Measurements from ENCODE around the gene DDX47. TPM values are rescaled to one million over a fixed set of nuclear protein-coding genes. Genes with fewer than 3 reads are reported as not detected.
"Not testable (repeated sequence)": the region's sequence is repeated elsewhere in the genome, so short reads cannot be mapped to it uniquely, and the experiment has no call there.

DDX47 gene
- total RNA-seq, 2 experiments from 2014 or later: 45.1 to 59.1 TPM

DNA sequence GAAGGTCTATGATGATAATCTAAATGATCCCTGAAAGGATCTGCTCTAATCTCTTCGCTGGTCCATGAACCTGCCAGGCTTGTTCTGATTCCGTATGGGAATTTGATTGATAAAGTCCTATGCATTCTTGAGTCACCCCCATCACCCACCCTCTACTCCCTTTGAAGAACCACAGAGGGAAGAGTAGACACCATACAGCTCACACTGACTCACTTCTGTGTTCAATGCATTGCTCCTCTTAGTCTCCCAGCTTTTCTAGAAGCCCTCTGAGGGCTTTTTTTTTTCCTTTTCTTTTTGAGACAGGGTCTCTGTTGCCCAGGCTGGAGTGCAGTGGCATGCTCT lies 59.8 kb downstream of the DDX47 start:
- Histone ChIP-seq H2AFZ (ENCODE audit: low read length) (no peak overlapping the region), H4K20me1 (ENCODE audit: insufficient read depth, low read length) (no peaks in the 10 kb centered on the region), H3K79me2 (ENCODE audit: insufficient read depth, low read depth, low read length) (no peaks in the 10 kb centered on the region), H3K4me1 (ENCODE audit: insufficient read depth, low read length, poor library complexity, severe bottlenecking) (peaks cover 2% of the 10 kb centered on the region), H3K9me2 (ENCODE audit: insufficient read depth, low read length) (no peaks in the 10 kb centered on the region), H3K9me3 (ENCODE audit: low read length) (no peaks in the 10 kb centered on the region), H3K27ac (ENCODE audit: low read depth, low read length, poor library complexity, severe bottlenecking) (no peak overlapping the region), H3K4me3 (ENCODE audit: low read depth, low read length, poor library complexity, severe bottlenecking) (no peak overlapping the region), H3K4me2 (ENCODE audit: low read length) (no peak overlapping the region), H3K36me3 (ENCODE audit: insufficient read depth, low read length) (no peaks in the 10 kb centered on the region)
- ChIA-PET CTCF (ENCODE audit: unreplicated experiment) (no interaction called here), POLR2A (interaction anchor here (0.5 kb wide), 1 partner anchor 23 kb away, joined by 6 read pairs; no protein-coding TSS in a partner anchor)
- DNase-seq (ENCODE audit: low spot score): no peak
- TF ChIP-seq EZH2phosphoT487 (IDR thresholded peaks at IDR 0.05; ENCODE audit: borderline replicate concordance, low read depth, low read length): no peak
- TF ChIP-seq, protein P1, sequence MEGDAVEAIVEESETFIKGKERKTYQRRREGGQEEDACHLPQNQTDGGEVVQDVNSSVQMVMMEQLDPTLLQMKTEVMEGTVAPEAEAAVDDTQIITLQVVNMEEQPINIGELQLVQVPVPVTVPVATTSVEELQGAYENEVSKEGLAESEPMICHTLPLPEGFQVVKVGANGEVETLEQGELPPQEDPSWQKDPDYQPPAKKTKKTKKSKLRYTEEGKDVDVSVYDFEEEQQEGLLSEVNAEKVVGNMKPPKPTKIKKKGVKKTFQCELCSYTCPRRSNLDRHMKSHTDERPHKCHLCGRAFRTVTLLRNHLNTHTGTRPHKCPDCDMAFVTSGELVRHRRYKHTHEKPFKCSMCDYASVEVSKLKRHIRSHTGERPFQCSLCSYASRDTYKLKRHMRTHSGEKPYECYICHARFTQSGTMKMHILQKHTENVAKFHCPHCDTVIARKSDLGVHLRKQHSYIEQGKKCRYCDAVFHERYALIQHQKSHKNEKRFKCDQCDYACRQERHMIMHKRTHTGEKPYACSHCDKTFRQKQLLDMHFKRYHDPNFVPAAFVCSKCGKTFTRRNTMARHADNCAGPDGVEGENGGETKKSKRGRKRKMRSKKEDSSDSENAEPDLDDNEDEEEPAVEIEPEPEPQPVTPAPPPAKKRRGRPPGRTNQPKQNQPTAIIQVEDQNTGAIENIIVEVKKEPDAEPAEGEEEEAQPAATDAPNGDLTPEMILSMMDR (conservative IDR thresholded peaks at IDR 0.05; ENCODE audit: low read length): no peak
- intact Hi-C loops (cut with micrococcal nuclease; ENCODE audit: unreplicated experiment): no loop called here
- no TSS peak for BruUV-seq (replicated peaks)

DNA sequence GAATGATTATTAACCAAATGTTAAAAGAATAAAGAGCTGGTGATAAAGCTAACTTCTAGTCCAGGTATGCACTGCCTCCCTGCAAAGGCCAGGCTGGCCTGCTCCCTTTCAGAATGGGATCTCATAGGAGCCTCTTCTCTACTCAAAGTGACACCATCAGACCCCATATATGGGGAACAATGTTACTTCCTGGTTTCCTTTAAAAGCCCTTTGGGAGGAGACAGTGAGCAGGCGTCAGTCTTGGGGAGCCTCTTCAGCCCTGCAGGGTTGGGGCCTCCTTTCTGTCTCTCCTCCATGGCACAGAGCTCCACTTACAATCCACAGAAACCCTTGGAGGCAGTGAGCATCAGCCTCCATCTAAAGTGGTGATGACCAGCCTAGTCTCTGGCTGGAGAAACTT lies 60.9 kb downstream of the DDX47 start:
- H3K27ac ChIP-seq (ENCODE audit: low read depth, low read length, poor library complexity, severe bottlenecking): no peak overlapping the region
- DNase-seq (ENCODE audit: low spot score): no peak
- no peaks in the 10 kb centered on the region for H3K36me3 ChIP-seq (ENCODE audit: insufficient read depth, low read length)
- H3K9me3 ChIP-seq (ENCODE audit: low read length): no peaks in the 10 kb centered on the region
- POLR2A ChIA-PET: no interaction called here
- H3K4me3 ChIP-seq (ENCODE audit: low read depth, low read length, poor library complexity, severe bottlenecking): no peak overlapping the region
- H4K20me1 ChIP-seq (ENCODE audit: insufficient read depth, low read length): no peaks in the 10 kb centered on the region
- no peaks in the 10 kb centered on the region for H3K9me2 ChIP-seq (ENCODE audit: insufficient read depth, low read length)
- H3K79me2 ChIP-seq (ENCODE audit: insufficient read depth, low read depth, low read length): no peaks in the 10 kb centered on the region
- CTCF ChIA-PET (ENCODE audit: unreplicated experiment): no interaction called here
- no peak overlapping the region for H3K4me2 ChIP-seq (ENCODE audit: low read length)
- H3K4me1 ChIP-seq (ENCODE audit: insufficient read depth, low read length, poor library complexity, severe bottlenecking): peaks cover 2% of the 10 kb centered on the region
- no peak overlapping the region for H2AFZ ChIP-seq (ENCODE audit: low read length)
- no TSS peak for BruUV-seq (replicated peaks)
- intact Hi-C loops (cut with micrococcal nuclease; ENCODE audit: unreplicated experiment): no loop called here
- TF ChIP-seq, protein P1 (conservative IDR thresholded peaks at IDR 0.05; ENCODE audit: low read length): 0 out of 2 replicates have a peak, but pooled peaks have one; percentile 15
- no peak for TF ChIP-seq EZH2phosphoT487 (IDR thresholded peaks at IDR 0.05; ENCODE audit: borderline replicate concordance, low read depth, low read length)

DNA sequence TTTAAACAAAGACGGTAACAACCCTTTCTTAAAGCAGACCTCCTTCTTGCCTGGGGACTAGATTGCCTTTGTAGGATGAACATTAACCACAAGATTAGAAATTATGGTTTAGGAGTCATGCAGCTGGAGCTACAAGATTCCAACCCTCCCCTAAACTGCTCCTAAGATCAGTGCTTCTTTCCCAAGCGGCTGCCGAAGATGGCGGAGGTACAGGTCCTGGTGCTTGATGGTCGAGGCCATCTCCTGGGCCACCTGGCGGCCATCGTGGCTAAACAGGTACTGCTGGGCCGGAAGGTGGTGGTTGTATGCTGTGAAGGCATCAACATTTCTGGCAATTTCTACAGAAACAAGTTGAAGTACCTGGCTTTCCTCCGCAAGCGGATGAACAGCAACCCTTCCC lies 62.2 kb downstream of the DDX47 start:
- H3K27ac ChIP-seq (ENCODE audit: low read depth, low read length, poor library complexity, severe bottlenecking); H3K4me1 ChIP-seq (ENCODE audit: insufficient read depth, low read length, poor library complexity, severe bottlenecking); POLR2A ChIA-PET; H3K4me3 ChIP-seq (ENCODE audit: low read depth, low read length, poor library complexity, severe bottlenecking); CTCF ChIA-PET (ENCODE audit: unreplicated experiment); H3K36me3 ChIP-seq (ENCODE audit: insufficient read depth, low read length); BruUV-seq (replicated peaks); H2AFZ ChIP-seq (ENCODE audit: low read length); H3K9me2 ChIP-seq (ENCODE audit: insufficient read depth, low read length); H4K20me1 ChIP-seq (ENCODE audit: insufficient read depth, low read length); H3K79me2 ChIP-seq (ENCODE audit: insufficient read depth, low read depth, low read length); DNase-seq (ENCODE audit: low spot score); intact Hi-C loops (cut with micrococcal nuclease; ENCODE audit: unreplicated experiment); H3K9me3 ChIP-seq (ENCODE audit: low read length); H3K4me2 ChIP-seq (ENCODE audit: low read length): not testable (repeated sequence)

Data from OCI-LY7 (cell line).